Adrenal gland (tissue), 5 donors: ENCODE results near the gene CCDC196.

Source experiments
- POLR2A ChIP-seq, 2 donors: fragments of 450-650 bp; IDR thresholded peaks; one replicate each; pipeline ENCODE4 v1.6.1; 2017; ENCODE audit warnings: antibody characterized with exemption in 2 of 2, mild to moderate bottlenecking in 2 of 2, moderate library complexity in 1 of 2
- TF ChIP-seq, protein P1 (sequence below), 6 experiments: fragments of 450-650 bp in 4 of 6; fragments of 200-600 bp in 2 of 6; sonication (generic) in 1 of 6; IDR thresholded peaks; 1 replicate in 5 of 6; 2 replicates in 1 of 6; pipeline versions ENCODE4 v1.5.1 to v1.8.0; 2016 to 2021; ENCODE audit warnings: antibody characterized with exemption in 6 of 6, mild to moderate bottlenecking in 2 of 6, moderate library complexity in 1 of 6
- donor health status: DM: no; HTN: no; CAD: no.

- TF ChIP-seq, protein P1, sequence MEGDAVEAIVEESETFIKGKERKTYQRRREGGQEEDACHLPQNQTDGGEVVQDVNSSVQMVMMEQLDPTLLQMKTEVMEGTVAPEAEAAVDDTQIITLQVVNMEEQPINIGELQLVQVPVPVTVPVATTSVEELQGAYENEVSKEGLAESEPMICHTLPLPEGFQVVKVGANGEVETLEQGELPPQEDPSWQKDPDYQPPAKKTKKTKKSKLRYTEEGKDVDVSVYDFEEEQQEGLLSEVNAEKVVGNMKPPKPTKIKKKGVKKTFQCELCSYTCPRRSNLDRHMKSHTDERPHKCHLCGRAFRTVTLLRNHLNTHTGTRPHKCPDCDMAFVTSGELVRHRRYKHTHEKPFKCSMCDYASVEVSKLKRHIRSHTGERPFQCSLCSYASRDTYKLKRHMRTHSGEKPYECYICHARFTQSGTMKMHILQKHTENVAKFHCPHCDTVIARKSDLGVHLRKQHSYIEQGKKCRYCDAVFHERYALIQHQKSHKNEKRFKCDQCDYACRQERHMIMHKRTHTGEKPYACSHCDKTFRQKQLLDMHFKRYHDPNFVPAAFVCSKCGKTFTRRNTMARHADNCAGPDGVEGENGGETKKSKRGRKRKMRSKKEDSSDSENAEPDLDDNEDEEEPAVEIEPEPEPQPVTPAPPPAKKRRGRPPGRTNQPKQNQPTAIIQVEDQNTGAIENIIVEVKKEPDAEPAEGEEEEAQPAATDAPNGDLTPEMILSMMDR (IDR thresholded peaks at IDR 0.05): no peak
- no peak for TF ChIP-seq POLR2A (IDR thresholded peaks at IDR 0.05)
These were observed 22.3 kb downstream of the CCDC196 start for GRCh38 chr14:66508547-66508845.
